HG03108 (cell line): Measurements from ENCODE around the gene TOX4.
"Not testable (repeated sequence)": the region's sequence is repeated elsewhere in the genome, so short reads cannot be mapped to it uniquely, and the experiment has no call there.

ENCODE experiments used
- ATAC-seq: cut with Tn5 transposase; IDR thresholded peaks from one replicate; pipeline ENCODE4 v1.9.1; 2021; ENCODE audit warnings: moderate library complexity; ENCODE audit not compliant: unreplicated experiment

Gene TOX4

DNA sequence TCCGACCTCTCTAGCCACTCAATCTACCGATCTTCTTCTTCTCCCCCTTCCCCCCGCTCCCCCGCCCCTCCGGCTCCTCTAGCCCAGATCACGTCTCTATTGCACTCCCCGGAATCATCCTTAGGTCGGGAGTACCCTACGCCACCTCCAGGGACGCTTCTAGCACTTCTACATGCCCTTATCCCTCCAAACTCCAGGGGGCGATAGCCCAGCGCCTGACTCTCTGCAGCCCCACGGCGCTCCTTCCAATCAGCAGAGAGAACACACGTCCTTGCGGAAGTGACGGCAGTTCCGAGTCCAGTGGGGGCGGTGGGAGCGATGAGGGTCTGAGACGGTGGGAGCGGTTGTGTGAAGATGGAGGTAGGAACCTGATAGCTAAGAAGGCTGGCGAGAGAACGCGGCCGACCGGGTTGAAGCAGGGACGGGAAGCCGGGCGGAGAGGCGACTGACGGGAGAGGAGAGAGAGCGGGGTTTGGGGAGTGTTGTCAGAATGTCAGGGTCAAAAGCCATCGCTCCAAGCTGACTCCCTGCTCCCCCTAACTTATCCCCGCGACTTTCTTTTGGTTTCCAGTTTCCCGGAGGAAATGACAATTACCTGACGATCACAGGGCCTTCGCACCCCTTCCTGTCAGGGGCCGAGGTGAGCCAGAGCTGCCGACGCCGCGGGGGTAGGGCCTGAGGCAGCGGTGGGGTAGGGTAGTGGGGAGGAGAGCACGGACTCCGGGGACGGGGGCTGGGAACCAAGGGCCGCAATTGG lies at the start of gene TOX4, which contains the start of gene RAB2B:
Gene TOX4 (plus strand): TSS at position 271 of the 757 bp plus-strand sequence. CDS start 84 bp downstream, at position 355.
Gene RAB2B (minus strand): TSS at position 35 of the 757 bp plus-strand sequence. CDS start 87 bp downstream, outside the sequence.
- ATAC-seq = peak; percentile 100

DNA sequence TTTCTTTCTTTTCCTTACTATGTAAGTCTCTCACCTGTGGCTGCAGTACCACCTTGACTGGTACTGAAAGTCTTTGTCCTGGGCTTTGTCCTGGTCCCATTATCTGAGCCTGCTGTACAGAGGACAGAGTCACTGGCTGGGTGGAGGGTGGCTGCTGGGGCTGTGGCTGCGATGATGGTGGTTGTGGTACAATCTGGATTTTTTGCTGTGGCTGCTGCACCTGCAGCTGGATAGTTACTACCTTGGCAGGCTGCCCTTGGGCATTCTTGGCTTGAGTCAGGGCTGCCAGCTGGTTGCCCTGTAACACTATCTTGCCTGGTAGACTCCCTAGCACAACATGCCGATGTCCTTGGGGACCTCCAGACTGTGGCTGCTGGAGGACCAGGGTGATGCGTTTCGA lies 48.1 kb upstream of the TOX4 start:
- no peak for ATAC-seq

DNA sequence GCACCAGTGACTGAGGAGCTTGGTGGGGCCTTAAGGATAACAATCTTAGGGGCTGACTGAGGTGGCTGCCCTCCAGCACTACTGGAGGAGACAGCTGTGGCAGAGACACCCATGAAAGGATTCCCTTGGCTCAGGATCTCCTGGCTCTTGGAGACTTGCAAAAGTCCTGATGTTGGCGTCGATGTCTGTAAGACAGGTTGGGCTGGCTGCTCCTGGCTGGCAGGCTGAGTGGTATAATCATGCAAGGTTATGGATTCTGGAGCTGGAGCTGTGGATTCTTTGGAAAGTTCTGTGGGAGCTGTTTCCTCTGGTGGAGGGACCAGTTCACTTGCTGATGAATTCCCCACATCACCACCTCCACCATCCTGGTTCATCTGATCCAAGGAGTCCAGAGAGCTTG lies 45.9 kb upstream of the TOX4 start:
- ATAC-seq = no peak

DNA sequence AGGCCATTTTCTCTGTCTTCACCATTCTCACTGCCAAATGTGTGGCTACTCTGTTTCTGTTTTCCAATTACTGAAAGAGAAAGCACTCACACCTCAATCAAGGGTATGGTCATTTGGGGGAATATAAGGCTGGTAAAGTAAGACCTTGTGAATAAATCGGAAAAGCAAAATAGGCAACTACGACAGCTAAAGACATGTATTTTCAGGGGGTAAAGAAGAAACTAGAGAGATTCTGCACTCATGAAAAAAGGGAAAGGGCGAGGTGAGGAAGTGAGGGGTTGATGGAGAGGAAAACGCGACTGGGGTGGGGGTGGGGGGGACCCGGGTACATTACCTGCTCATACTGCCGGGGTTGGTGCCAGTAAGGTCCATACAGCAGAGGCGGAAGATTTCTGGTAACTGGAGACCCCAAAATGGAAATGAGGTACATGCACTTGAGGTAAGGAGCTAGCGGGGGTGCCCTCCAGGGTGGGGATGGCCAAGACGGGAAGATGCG lies 40.4 kb upstream of the TOX4 start:
- ATAC-seq = no peak

DNA sequence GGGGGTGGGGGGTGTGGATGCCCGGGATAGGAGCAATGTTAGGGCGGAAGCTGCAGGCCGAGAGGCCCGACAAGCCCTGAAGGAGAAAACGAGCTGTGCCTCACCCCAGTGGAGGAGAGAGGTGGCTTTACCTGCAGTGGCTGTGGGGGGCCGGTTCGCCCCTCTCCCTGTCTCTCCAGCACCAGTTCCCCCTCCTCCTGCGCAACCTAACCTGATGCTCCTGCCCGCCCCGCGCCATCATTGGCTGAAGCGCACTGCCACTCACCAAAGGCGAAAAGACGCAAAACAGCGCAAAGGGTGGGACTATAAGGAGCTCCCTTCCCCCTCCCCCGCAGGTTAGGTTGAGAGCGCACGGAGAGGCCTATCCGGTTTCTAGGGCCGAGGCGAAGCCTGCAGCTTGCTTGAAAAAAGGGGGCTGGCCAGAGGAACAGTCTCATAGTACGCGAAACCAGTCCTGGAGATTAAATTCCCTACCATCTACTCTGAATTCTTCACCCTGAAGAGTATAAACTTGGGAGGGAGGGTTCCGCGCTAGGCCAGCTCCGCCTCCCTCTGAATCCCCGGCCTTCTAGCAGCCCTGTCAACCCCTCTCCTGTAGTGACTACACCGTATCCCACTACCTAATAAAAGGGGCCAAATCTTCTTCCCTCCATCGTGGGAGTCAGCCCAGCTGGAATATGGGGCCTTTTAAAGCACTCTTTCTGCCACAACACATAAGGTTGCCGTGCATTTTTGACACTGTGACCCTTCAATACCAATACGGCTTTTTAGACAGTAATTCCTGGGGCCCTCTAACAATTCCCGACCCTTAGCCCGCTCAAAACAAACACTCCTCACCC lies 39.7 kb upstream of the TOX4 start:
- ATAC-seq = peak; percentile 99

DNA sequence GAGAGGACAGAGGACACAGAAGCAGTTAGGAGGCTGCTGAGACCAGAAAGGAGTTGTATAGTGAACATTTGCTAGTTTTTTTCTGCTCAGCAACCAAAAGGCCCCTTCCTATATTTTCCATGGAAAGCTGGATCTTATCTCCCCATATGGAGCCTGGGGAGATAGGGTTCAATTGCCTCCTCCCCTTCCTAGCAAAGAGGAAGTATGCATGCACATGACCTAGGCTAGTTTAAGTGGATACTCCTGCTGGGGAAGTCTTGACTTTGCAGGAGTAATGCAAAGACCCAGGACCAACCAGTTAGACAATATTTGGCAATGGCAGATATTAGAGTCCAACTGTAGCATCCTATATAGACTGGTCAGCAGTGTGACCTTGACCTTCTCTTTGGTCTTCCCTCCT lies 36.1 kb upstream of the TOX4 start:
- no peak for ATAC-seq

DNA sequence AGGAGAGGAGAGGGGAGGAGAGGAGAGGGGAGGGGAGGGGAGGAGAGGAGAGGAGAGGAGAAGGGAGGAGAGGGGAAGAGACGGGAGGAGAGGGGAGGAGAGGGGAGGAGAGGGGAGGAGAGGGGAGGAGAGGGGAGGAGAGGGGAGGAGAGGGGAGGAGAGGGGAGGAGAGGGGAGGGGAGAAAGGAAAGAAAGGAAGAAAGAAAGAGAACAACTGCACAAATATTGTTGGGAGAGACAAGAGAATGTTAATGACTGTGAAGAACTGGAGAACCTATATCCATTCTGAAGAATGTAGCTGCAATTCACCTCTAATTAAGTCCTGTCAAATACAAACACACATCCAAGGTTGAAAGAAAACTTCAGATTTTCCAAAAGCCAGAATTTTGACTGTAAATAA lies 34.3 kb upstream of the TOX4 start:
- ATAC-seq = not testable (repeated sequence)

DNA sequence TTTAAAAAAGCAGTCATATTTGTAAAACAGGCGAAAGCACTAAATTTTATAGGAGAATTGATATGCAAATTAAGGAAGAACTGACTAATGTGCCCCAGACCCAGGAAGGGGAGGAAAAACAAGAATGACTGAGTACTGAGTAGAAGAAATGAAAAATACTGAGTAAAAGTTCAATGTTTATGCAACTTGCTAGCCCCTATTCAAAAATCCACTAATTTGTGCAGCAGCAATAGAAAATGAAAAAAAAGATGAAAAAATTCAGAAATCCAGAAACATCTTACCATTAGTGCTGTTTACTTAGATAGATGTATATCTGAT lies 27.1 kb upstream of the TOX4 start:
- ATAC-seq = no peak

DNA sequence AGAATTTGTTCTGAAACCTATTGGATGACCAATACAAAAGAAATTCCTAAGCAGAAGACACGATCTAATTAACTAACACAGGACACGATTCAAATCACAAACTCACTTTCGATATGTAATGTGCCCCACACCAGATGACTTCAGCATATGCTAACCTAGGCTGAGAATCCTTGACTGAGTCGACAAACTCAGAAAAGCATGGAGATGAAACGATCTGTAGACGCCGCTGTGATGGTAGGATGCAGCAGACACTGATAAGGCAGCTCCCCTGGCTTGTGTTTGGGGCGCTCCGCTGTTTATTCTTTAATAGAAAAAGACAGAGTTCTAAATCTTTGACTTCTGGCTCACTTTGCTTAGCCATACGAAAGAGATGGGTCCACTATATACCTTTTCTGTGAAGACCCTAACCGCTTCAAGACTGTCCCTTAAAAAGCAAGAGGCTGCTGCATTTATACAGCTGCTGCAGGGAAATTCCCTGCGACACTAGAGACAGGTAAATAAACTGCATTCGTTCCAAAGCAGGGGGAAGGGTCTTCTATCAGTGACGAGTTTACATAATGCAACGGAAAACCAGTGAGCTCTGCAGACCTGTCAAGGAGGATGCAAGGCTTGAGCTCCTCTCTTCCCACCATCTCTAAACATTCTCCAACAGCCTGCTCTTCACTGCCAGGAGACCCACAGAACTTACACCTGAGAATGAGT lies 22.0 kb upstream of the TOX4 start:
- ATAC-seq = no peak

DNA sequence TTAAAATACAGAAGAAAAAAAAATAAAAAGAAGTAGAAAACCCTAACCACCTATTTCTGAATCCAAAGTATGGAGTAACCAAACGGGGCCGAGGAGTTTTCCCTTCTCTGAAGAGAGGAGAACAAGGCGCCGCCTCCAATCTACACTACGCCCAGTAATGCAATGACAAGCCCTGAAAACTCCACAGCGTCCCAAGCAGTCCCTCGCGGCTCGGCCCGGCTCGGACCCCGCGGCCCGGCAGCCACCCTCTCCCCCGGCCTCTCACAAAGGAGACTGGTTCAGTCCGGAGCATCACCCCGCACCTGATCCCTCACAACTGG lies 21.4 kb upstream of the TOX4 start:
- ATAC-seq = no peak

DNA sequence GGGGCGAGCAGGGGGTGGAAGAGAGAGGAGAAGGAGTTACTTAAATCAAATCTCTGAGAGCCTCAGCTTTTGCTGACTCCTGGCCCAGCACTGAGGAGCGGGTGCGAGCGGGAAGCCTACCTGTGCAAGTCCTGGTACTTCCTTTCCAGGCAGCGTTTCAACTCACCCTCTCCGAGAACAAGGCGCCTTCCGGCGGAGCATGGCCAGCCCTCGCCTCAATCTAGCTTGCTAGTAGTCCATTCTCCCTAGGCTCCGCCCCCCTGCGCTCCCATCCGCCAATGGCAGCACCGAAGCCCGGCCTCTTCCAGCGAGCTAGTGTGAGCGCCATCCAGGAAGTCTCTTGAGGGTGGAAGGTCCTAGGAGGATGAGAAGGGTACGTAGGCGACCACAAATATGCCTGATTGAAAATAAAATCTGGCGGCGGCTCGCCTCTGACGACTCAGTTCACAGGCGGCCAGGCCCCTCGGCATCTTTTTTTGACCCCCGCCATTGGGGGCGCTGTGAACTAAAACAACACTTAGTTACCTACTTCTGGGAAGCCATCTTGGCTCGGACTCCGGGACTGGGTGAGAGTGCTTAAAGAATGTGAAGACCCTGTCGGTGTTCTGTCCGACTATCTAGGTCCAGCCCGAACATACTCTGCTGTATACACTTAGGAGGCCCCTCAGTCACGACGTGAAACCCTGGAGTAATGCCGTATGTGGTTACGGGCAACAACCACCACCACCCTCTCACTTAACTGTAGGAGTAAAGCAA lies 20.9 kb upstream of the TOX4 start, which contains the start of gene CHD8:
Gene CHD8 (minus strand): TSS at position 212 of the 756 bp plus-strand sequence. CDS start 24,480 bp downstream, outside the sequence.
- peak; percentile 98 for ATAC-seq

DNA sequence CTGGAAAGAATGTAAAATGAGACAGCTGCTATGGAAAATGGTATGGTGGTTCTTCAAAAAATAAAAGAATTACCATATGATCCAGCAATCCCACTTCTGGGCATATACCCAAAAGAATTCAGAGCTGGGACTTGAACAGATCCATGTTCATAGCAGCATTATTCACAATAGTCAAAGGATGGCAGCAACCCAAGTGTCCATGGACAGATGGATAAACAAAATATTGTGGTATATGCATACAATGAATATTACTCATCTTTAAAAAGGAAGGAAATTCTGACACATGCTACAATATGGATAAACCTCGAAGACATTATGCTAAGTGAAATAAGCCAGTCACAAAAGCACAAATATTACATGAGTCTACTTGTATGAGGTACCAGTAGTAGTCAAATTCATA lies 9.4 kb upstream of the TOX4 start:
- ATAC-seq = no peak

DNA sequence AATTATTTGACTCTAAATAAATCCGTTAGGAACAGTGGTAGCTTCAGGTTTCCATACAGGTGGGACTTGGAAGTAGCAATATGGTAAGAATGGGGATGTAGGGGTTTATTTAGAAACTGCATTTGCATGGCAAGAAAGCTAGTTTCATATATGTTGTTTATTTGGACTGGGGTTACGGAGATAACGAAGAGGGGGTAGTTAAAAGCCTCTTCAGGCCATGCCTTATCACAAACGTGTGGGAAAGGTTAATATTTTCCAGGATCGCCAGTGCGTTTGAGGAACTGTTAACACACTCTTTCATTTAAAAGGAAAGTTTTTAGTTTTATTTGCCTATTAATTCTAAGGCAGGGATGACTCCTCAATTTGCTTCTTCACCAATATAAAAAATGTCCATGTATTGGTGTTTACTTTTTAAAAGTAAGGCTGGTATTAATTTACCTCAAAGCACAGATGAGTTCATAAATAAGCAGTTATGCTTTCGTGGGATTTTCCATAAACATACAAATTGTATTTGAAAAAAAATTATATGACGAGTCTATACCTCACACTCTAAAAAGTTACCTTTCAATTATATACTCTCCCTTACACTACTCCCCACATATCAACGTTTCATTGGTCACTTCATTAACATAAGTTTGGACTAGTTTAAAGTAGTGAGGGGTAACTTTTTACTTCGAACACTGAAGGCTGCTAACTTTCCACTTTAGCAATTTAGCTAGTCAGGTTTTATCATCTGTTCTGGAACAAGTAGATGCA lies 1.1 kb upstream of the TOX4 start:
- no peak for ATAC-seq

DNA sequence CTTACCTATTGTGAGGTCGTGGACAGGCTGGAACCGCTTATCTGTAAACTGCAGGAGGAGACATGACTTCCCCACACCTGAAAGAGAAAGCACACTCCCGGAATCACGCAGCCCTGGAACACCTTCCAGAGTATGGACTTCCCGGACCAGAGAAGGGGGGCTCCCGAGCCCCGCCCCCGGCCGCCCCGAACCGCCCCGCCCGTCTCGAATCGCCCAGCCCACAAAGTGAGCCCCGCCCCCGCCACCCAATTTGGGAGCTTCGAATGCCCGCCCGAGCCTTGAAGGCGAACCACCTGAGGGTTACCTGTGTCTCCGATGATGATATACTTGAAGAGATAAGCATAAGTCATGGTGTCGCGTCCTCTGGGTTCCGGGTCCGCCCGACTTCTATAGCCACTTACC lies 471 bp upstream of the TOX4 start:
- peak; percentile 21 for ATAC-seq

DNA sequence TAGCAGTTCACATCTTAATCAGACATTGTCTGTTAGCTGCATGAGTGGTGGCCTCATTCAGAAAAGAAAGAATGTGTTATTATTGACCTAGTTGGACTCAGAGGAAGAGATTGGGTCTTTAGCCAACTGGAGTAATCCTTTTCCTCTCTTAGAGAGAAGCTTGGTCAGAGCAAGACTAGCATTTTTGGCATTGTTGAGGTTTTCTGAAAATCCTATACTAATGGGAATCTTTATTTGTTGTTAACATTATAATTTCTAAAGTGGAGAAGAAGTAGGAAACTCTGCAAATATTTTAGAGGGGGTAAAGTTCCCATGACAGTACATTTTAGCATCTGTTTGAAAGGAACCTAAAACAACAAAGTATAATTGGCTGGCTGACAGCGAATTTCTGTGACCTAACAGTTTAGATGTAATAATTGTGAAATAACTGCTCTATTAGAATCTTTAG lies 9.7 kb downstream of the TOX4 start:
- no peak for ATAC-seq

DNA sequence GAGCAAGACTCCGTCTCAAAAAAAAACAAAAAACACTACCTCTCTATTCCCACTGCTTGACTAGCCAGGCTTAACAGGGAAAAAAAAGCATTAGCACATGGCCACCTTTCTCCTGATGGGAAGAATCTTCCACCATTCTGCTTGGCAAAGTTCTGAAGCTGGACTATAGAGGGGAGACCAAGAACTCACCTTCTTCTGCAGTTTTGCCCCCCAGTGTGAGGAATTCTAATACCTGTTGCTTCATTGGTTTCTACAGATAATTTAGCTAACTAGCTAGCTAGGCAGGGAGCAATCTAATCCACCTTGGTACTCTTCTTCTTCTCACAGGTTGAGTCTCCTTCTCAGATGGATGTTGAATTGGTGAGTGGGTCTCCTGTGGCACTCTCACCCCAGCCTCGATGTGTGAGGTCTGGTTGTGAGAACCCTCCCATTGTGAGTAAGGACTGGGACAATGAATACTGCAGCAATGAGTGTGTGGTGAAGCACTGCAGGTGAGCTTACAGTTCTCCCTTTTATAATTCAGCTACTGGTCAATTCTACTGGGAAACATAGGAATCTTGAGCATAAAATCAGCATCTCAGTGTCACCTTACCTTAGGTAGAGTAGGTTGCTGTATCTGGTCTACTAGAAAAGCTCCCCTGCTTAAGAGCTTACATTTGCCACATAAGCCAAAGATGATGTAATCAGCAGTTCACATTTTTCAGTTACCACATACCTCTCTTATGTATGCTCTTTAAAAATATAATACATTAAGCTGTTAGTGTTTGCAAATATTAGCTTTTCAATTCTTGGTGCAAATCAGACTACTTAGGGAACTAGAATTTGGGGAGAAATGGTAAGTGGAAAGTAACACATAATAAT lies 18.1 kb downstream of the TOX4 start:
- ATAC-seq = no peak

DNA sequence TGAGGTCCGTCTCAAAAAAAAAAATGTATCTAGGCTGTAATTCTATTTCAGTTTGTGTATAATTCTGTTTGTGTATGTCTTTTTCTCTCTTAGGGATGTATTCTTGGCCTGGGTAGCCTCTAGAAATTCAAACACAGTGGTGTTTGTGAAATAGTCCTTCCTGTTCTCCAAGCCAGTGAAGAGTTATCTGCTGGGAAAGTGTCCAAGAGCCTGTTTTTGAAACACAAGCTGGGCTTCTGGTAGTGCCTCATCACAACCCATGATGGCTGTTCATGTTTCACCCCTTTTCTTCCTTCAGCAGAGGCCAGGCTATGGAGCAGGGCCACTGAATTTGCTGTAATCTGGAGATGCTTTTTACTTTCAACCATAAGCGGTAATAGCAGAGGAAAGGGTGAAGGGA lies 19.5 kb downstream of the TOX4 start:
- ATAC-seq = no peak

DNA sequence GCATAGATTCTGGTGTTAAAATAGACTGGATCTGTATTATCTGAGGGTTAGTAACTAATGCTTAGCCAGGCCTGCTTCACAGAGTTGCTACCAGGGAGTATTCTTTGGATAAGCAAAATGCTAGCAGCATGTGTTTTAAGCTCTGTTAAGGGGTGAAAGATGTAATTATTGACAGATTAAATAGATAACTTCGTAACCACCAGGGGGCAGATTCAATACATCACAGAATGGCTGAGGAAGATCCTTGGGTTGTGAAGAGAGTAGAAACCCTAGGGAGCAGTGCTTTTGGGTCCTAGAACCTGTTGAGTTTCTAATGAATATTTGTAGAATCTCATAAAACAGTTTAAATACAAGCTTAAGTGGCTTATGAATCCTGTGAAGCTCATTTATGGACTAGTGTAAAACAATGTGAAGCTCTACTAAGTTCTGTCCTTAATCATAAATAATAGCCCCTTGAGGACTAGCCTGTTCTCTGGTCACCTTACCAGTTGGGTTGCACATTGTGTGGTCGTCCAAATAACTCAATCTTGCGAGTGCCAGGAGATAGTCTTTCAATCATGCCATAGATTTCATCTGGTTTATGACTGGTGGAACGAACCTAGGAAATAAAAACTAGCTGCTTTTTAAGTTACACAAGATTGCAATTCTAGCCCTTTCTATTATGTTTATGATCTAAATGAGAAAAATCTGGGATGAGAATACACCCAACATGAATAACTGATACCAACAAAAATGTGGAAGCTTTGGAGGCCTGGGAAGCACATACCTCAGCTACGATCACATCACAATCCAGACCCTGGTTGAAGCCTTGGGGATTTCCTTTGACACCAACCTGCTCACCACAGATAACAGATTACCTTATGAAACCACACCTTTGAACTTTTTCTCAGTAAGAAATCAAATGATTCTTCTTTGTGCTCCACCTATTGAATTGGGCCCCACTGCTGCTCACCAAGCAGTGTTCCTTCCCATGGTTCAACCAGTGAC lies 21.8 kb downstream of the TOX4 start:
- peak; percentile 48 for ATAC-seq
